ENCODE results near the gene WDFY1.
A peak's percentile ranks its signal among the peaks of the same experiment; 100 is the strongest.

Gene WDFY1

DNA sequence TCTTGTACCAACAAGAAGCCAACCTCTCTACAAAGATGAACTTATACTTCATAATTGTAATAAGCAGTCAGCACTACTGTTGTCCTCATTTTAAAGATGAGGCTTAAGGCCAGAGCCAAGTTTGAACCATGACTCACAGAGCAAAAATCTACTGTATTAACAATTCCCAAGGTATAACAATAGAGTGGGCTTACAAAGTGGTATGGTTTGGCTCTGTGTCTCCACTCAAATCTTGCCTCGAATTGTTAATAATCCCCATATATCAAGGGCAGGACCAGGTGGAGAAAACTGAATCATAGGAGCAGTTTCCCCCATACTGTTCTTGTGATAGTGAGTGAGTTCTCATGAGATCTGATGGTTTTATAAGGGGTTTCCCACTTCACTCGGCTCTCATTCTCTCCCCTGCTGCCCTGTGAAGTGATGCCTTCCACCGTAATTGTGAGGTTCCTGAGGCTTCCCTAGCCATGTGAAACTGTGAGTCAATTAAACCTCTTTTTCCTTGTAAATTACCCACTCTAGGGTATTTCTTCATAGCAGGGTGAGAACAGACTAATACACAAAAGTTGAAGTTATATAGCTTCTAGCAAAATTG is 31.6 kb upstream of the WDFY1 start:
- in situ Hi-C loops (cut with HindIII; ENCODE audit: low pct_unique_long_range_greater_than_20kb, low sequenced_read_pairs) = no loop called here
- DNase-seq (ENCODE audit: low read depth in 1 of 2, low spot score in 1 of 2) = no peak
- no peak for TF ChIP-seq JUND (IDR thresholded peaks at IDR 0.05; ENCODE audit: low read depth)

DNA sequence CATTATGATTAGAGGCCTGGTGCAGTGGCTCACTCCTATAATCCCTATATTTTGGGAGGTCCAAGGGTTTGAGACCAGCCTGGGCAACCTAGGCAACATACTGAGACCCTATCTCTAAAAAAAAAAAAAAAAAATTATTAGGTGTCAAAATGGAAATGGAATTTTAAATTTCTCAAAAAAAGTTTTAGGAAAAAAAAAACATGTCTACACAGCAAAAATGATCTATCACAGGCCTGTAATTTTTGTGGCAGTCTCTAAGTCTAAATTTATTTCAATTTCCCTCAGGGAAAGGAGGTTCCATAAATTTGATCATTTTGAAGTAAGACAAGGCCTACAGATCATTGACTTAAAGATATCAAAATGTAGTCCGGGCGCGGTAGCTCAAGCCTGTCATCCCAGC is 28.5 kb upstream of the WDFY1 start:
- DNase-seq (ENCODE audit: low read depth in 1 of 2, low spot score in 1 of 2) = no peak
- in situ Hi-C loops (cut with HindIII; ENCODE audit: low pct_unique_long_range_greater_than_20kb, low sequenced_read_pairs) = no loop called here
- TF ChIP-seq JUND (IDR thresholded peaks at IDR 0.05; ENCODE audit: low read depth) = no peak

DNA sequence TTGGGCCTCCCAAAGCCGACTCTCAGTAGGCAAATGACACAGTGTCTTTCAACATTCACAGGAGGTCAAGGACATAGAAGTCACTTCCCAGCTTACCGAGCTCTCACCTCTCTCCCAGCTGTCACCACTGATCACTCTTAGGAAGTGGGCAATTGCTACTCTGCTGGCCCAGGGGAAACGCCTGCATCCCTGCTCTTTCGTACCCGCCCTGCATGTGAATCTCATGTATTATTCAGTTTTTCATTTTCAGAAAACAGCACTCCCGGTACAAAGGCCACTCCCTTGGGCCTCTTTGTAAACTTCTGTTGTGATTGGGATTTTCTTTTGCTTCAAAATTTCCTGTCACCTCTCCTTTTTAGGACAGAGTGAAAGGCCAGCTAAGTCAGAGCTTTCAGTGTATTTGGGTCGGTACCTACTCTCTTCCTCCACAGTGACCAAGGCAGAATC is 27.5 kb upstream of the WDFY1 start:
- TF ChIP-seq JUND (IDR thresholded peaks at IDR 0.05; ENCODE audit: low read depth) = no peak
- DNase-seq (ENCODE audit: low read depth in 1 of 2, low spot score in 1 of 2) = no peak
- in situ Hi-C loops (cut with HindIII; ENCODE audit: low pct_unique_long_range_greater_than_20kb, low sequenced_read_pairs) = no loop called here

DNA sequence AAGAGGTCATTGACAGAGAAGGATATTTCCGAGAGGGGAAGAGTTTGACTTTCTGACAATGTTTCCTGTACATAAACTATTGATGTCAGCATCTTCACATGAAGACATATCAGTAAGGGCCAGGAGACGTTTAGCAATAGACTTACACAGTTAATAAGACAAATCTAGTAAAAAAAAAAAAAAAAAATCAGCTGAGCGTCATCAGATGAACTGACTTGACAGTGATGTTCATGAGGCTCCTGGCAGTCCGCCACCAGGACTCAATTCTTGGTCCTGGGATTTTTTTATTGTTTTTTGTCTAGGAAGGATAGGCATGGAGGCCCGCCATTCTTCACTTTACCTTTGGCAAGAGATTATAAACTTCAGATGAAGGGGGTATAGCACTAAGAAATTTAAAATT is 26.6 kb upstream of the WDFY1 start:
- no peak for TF ChIP-seq JUND (IDR thresholded peaks at IDR 0.05; ENCODE audit: low read depth)
- DNase-seq (ENCODE audit: low read depth in 1 of 2, low spot score in 1 of 2) = no peak
- in situ Hi-C loops (cut with HindIII; ENCODE audit: low pct_unique_long_range_greater_than_20kb, low sequenced_read_pairs) = no loop called here

DNA sequence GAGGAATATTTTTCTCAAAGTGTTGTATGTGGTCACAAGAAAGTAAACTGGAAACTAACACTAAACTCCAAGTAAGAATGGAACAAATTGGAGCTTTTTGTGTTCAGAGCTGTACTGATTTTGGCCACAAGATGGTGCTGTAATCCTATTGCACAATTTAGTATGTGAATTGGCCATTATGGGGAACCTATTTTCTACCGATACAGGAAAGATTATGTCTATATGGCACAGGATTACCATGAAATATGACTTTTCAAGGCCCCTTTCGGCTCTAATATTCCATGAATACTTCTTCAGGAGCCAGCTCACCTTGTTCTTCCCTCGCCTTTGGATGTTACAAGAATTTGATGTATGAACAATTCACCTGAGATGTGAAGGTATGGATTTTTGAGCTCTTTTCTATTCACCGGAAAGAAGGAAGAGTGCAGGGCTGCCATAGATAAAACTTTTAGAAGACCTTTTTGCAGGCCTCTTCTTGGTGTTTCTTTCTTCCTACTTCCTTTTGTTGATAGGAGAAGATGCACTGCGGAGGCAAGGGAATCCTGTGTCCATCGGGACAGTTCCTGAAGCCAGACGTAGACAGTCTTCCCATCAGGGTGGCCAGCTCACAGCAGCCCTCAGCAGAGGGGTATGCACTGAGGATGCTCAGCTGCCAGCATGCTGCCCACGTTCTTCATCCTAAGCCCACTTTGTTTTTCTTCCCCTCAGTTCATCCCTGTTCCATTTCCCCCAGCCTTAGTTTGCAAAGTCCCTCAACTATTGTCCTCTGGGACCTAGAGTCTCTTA is 25.4 kb upstream of the WDFY1 start:
- peak in 1 of 2 experiments; percentile 62 for DNase-seq (ENCODE audit: low read depth in 1 of 2, low spot score in 1 of 2)
- TF ChIP-seq JUND (IDR thresholded peaks at IDR 0.05; ENCODE audit: low read depth) = no peak
- in situ Hi-C loops (cut with HindIII; ENCODE audit: low pct_unique_long_range_greater_than_20kb, low sequenced_read_pairs) = no loop called here

DNA sequence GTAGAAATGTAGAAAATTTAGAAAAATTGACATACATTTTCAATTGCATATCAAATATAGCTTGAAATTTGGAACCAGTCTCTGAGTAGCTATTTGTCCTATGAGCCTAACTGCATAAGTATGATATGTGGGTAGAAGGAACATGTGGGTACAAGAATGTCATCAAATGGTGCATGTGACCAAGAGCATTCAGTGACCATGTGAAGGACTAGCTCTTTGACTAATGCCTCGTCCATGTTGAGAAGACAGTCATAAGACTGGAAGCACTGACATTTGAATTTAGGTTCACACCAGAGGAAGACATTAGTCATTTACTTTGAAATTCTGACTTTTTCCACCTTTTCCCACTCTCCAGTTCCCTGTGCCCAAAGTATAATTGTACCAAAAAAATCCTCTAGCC is 24.7 kb upstream of the WDFY1 start:
- in situ Hi-C loops (cut with HindIII; ENCODE audit: low pct_unique_long_range_greater_than_20kb, low sequenced_read_pairs) = no loop called here
- DNase-seq (ENCODE audit: low read depth in 1 of 2, low spot score in 1 of 2) = no peak
- no peak for TF ChIP-seq JUND (IDR thresholded peaks at IDR 0.05; ENCODE audit: low read depth)

DNA sequence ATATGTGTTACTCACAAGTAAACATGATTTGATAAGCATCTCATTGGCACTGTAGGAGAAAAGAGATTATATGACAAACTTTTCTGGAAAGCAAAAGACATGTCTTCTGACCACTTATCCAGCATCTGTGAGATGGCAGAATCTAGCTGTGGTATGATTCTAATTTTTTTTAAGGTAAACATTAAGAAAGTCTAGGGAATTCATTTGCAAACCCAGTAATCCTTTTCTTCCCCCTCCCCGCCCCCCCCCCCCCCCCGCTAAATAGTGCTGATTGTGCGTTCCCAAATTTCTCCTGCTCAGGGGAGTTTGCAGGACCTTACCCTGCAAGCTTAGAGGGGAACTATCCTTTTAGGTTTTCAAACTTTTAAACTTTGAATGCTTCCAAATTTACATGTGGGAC is 24.2 kb upstream of the WDFY1 start:
- in situ Hi-C loops (cut with HindIII; ENCODE audit: low pct_unique_long_range_greater_than_20kb, low sequenced_read_pairs) = no loop called here

DNA sequence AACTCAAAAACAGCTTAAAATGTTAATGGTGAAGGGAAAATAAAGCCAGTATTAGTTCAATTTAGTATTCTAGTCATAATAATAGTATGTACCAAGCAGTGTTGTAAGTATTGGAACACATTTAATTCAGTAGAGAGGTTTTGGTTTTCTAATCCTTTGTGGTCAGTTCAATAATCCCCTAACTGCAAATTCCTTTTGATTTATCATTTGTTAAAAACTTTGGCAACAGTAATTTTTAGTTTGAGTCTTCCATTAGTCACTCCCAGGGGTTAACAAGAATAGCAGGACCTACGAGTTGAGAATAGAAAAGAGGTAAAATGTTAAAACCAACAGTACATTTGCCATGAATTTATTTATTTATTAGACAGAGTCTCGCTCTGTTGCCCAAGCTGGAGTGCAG is 22.8 kb upstream of the WDFY1 start:
- no peak for TF ChIP-seq JUND (IDR thresholded peaks at IDR 0.05; ENCODE audit: low read depth)
- DNase-seq (ENCODE audit: low read depth in 1 of 2, low spot score in 1 of 2) = no peak
- in situ Hi-C loops (cut with HindIII; ENCODE audit: low pct_unique_long_range_greater_than_20kb, low sequenced_read_pairs) = no loop called here

More for the DNA sequence above, 24.2 kb upstream of the WDFY1 start:
- DNase-seq (ENCODE audit: low read depth in 1 of 2, low spot score in 1 of 2) = no peak
- no peak for TF ChIP-seq JUND (IDR thresholded peaks at IDR 0.05; ENCODE audit: low read depth)

DNA sequence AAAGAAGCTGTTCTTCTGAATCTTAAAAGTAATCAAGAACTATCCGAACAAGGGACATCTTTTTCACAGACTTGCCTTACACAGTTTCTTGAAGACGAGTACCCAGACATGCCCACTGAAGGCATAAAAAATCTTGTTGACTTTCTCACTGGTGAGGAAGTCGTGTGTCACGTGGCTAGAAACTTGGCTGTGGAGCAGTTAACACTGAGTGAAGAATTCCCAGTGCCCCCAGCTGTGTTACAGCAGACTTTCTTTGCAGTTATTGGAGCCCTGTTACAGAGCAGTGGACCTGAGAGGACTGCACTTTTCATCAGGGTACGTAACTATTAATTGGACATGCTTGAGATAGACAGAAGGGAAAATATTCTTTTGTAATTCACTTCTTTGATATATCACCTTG is 14.6 kb upstream of the WDFY1 start:
- in situ Hi-C loops (cut with HindIII; ENCODE audit: low pct_unique_long_range_greater_than_20kb, low sequenced_read_pairs) = no loop called here
- TF ChIP-seq JUND (IDR thresholded peaks at IDR 0.05; ENCODE audit: low read depth) = no peak
- DNase-seq (ENCODE audit: low read depth in 1 of 2, low spot score in 1 of 2) = no peak

DNA sequence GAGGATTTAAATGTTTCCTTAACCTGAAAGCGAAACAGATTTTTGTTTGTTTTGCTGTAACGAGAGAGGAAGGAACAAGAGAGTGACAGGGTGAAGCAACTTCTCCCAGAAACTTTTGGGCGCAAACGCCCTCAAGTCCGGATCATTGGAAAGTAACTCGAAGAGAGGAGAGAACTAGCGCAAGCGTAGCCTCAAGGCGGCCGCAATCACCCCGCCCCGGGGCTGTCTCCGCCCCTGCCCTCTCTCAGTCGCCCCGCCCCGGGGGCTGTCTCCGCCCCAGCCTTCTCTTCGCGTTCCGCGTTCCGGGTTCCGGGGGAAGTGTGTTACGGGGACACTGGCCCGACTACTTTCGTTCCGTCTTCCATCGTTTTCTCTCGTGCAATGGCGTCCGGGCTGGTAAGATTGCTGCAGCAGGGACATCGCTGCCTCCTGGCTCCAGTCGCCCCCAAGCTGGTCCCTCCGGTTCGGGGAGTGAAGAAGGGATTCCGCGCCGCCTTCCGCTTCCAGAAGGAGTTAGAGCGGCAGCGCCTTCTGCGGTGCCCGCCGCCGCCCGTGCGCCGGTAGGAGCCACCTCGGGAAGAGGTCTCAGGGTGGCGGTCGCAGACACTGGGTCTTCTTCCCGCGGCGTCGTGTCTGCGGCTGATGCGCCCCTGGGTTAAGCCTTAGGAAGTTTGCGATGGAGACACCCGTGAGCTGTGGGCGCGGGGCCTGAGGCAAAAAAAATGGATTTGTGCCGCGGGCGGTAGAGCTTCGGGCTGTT is 12.1 kb upstream of the WDFY1 start, which contains the start of gene MRPL44:
TSS of gene MRPL44 (plus strand) at position 372 of the 760 bp plus-strand sequence. CDS start at position 382, 10 bp downstream.
- no peak; the same call in 1 of the 2 replicates for TF ChIP-seq JUND (IDR thresholded peaks at IDR 0.05; ENCODE audit: low read depth)
- in situ Hi-C loops (cut with HindIII; ENCODE audit: low pct_unique_long_range_greater_than_20kb, low sequenced_read_pairs) = no loop called here
- peak; percentile 60 to 94 for DNase-seq (ENCODE audit: low read depth in 1 of 2, low spot score in 1 of 2)

DNA sequence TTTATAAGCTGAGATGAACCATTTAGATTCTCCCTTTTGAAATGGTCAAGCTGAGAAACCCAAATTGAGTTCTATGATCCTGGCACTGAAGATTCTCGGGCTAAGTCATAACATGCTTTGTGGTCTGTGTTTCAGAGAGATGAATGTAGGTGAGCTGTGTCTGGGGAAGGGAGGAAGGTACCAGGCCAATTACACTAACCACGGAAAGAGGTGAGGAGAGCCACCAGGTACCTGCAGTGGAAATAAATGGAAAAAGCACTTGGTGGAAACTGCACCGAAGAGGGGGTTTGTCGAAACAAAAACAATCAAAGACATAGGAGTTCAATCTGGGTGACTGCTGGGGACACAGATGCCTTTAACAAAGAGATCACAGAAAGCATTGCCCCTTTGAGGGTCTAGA is 11.2 kb upstream of the WDFY1 start:
- TF ChIP-seq JUND (IDR thresholded peaks at IDR 0.05; ENCODE audit: low read depth) = no peak
- no peak for DNase-seq (ENCODE audit: low read depth in 1 of 2, low spot score in 1 of 2)
- in situ Hi-C loops (cut with HindIII; ENCODE audit: low pct_unique_long_range_greater_than_20kb, low sequenced_read_pairs) = no loop called here

DNA sequence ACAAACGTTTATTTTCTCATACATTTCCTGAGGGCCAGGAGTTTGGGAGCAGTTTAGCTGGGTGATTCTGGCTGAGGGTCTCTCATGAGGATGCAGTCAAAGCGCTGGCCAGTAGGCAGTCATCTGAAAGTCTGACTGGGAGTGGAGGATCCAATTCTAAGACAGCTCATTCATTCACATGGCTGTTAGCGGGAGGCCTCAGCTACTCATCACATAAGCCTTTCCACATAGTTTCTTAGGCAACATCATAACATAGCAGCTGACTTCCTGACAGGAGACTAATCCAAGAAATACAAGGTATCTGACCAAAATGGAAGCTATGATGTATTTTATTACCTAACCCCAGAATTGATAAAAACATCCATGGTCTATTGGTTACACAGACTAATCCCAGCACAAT is 9.3 kb upstream of the WDFY1 start:
- DNase-seq (ENCODE audit: low read depth in 1 of 2, low spot score in 1 of 2) = no peak
- in situ Hi-C loops (cut with HindIII; ENCODE audit: low pct_unique_long_range_greater_than_20kb, low sequenced_read_pairs) = no loop called here
- TF ChIP-seq JUND (IDR thresholded peaks at IDR 0.05; ENCODE audit: low read depth) = no peak

Measured in T47D (cell line).